Mesodermal cell (in vitro differentiated cells): Measurements from ENCODE around the gene SMIM1.
"Not testable (repeated sequence)": the region's sequence is repeated elsewhere in the genome, so short reads cannot be mapped to it uniquely, and the experiment has no call there.

Experiments
- H3K27ac ChIP-seq: 2 replicates; pipeline ENCODE4 v1.7.0; 2013; ENCODE audit warnings: mild to moderate bottlenecking, low read depth, low read length, moderate library complexity; ENCODE audit not compliant: severe bottlenecking
- H3K36me3 ChIP-seq: 2 replicates; pipeline ENCODE4 v1.7.1; 2013; ENCODE audit warnings: mild to moderate bottlenecking, low read length, moderate library complexity; ENCODE audit not compliant: control insufficient read depth, insufficient read depth
- H3K4me1 ChIP-seq: one replicate; pipeline ENCODE4 v1.7.1; 2013; ENCODE audit warnings: mild to moderate bottlenecking, low read length; ENCODE audit not compliant: insufficient read depth, control insufficient read depth, poor library complexity, severe bottlenecking
- H3K4me3 ChIP-seq: 2 replicates; pipeline ENCODE4 v1.7.0; 2013; ENCODE audit warnings: low read length, control low read depth, mild to moderate bottlenecking; ENCODE audit not compliant: insufficient read depth, poor library complexity, severe bottlenecking; ENCODE audit errors: extremely low read depth
- H3K9me3 ChIP-seq: 2 replicates; pipeline ENCODE4 v1.7.1; 2013; ENCODE audit warnings: mild to moderate bottlenecking, low read length, moderate library complexity; ENCODE audit not compliant: control insufficient read depth
- WGBS, 2 experiments: methylation state at CpG; one replicate each; pipeline ENCODE4 v1.1.5; 2013; ENCODE audit warnings: missing lambda C conversion rate in 2 of 2; ENCODE audit not compliant: insufficient coverage in 2 of 2; 5-methylcytosine and 5-hydroxymethylcytosine counted together

Gene SMIM1

DNA sequence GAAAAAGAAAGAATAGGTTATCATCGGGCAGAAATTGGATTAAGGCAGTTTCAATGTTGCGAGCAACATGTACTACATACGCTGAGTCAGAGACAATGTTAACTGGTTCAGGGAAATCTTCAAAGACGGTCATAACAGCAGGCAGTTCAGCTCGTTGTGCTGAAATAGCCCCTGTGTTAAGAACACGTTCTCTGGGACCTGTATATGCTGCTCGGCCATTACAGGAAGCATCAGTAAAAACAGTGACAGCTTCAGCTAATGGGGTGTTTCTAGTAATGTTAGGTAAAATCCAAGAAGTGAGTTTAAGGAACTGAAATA, 32.0 kb downstream of the SMIM1 start:
- WGBS, 2 experiments, result 84 to 91% methylated on average over 7 of the region's 7 CpGs
- not testable (repeated sequence) for H3K4me3 ChIP-seq

DNA sequence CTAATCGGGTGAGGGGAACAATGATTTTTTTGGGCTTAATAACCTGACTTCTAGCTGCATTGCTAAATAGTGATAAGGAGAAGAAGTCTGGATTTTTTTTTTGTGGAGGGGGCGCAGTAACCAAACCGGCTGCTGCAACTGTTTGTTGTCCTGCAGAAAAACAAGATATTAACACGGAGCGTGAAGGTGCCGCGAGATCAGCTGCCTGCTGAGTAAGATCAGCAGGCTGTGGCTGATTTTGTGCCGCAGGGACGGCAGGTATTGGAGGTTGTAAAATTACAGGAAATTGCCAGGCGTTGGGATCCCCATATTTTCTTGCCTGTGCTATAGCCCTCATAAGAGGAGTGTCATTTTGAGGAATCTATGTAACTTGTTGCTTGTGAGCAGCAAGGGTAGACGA, 32.5 kb downstream of the SMIM1 start:
- Histone ChIP-seq H3K36me3 (no peaks in the 10 kb centered on the region), H3K4me1 (no peaks in the 10 kb centered on the region), H3K4me3 (no peak overlapping the region), H3K27ac (no peak overlapping the region), H3K9me3 (peaks cover 14% of the 10 kb centered on the region)
- WGBS, 2 experiments, result 89 to 95% methylated on average over 11 of the region's 11 CpGs

More for the DNA sequence above, 32.0 kb downstream of the SMIM1 start:
- H3K4me1 ChIP-seq, H3K27ac ChIP-seq, H3K36me3 ChIP-seq: not testable (repeated sequence)
- H3K9me3 ChIP-seq, result peaks cover 14% of the 10 kb centered on the region

DNA sequence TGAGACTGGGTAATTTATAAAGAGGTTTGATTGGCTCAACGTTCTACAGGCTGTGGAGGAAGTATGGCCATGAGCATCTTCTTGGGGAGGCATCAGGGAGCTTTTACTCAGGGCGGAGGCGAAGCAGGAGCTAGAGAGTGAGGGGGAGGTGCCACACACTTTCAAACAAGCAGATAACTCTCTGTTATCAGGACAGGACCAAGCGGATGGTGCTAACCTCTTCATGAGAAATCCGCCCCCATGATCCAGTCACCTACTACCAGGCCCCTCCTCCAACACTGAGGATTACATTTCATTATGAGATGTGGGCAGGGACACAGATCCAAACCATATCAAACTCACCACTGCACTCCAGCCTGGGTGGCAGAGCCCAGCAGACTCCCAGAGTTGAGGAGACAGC, 35.2 kb downstream of the SMIM1 start:
- WGBS, 2 experiments, result 83% methylated on average over 3 of the region's 5 CpGs
- H3K36me3 ChIP-seq, result no peaks in the 10 kb centered on the region
- no peaks in the 10 kb centered on the region for H3K4me1 ChIP-seq
- no peak overlapping the region for H3K4me3 ChIP-seq
- no peak overlapping the region for H3K27ac ChIP-seq
- peaks cover 14% of the 10 kb centered on the region for H3K9me3 ChIP-seq

GRCh38 chr1:3809680-3810079, 37.1 kb downstream of the SMIM1 start:
- no peak overlapping the region for H3K4me3 ChIP-seq
- peaks cover 9% of the 10 kb centered on the region for H3K36me3 ChIP-seq
- H3K27ac ChIP-seq, result no peak overlapping the region
- WGBS, 2 experiments, result 77 to 81% methylated on average over 6 to 7 of the region's 7 CpGs
- H3K4me1 ChIP-seq, result no peaks in the 10 kb centered on the region
- H3K9me3 ChIP-seq, result peaks cover 14% of the 10 kb centered on the region

GRCh38 chr1:3810149-3810761, 37.7 kb downstream of the SMIM1 start:
- WGBS, 2 experiments, result 85 to 88% methylated on average over 5 to 7 of the region's 9 CpGs
- not testable (repeated sequence) for H3K27ac ChIP-seq, H3K4me1 ChIP-seq, H3K4me3 ChIP-seq
- Histone ChIP-seq H3K9me3 (peaks cover 14% of the 10 kb centered on the region), H3K36me3 (peaks cover 14% of the 10 kb centered on the region)

GRCh38 chr1:3811595-3811911, 39.0 kb downstream of the SMIM1 start:
- Histone ChIP-seq H3K36me3 (peaks cover 15% of the 10 kb centered on the region), H3K27ac (no peak overlapping the region), H3K9me3 (peaks cover 9% of the 10 kb centered on the region), H3K4me3 (no peak overlapping the region), H3K4me1 (no peaks in the 10 kb centered on the region)
- WGBS, 2 experiments, result 60 to 64% methylated on average over 1 to 2 of the region's 2 CpGs

DNA sequence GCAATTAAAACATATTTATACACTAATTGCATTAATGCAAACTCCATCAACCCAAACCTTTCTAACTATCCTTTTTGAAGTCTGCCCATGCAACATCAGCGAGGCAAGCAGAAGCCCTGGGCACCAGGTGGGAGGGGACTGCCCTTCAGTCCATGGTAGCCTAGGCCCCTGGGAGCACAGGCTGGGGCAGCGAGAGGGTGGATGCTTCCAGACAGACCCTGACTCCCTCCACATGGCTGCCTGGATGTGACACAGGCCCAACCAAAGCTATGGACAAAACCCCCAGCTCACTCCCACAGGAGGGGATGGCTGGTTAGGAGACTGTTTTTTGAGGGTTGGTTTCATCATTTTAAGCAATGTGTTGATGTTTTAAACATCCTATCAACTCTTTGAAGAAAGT, 41.5 kb downstream of the SMIM1 start:
- H3K9me3 ChIP-seq, result no peaks in the 10 kb centered on the region
- no peak overlapping the region for H3K4me3 ChIP-seq
- 86 to 100% methylated on average over 1 of the region's 2 CpGs for WGBS, 2 experiments
- no peaks in the 10 kb centered on the region for H3K4me1 ChIP-seq
- peaks cover 18% of the 10 kb centered on the region for H3K36me3 ChIP-seq
- no peak overlapping the region for H3K27ac ChIP-seq

DNA sequence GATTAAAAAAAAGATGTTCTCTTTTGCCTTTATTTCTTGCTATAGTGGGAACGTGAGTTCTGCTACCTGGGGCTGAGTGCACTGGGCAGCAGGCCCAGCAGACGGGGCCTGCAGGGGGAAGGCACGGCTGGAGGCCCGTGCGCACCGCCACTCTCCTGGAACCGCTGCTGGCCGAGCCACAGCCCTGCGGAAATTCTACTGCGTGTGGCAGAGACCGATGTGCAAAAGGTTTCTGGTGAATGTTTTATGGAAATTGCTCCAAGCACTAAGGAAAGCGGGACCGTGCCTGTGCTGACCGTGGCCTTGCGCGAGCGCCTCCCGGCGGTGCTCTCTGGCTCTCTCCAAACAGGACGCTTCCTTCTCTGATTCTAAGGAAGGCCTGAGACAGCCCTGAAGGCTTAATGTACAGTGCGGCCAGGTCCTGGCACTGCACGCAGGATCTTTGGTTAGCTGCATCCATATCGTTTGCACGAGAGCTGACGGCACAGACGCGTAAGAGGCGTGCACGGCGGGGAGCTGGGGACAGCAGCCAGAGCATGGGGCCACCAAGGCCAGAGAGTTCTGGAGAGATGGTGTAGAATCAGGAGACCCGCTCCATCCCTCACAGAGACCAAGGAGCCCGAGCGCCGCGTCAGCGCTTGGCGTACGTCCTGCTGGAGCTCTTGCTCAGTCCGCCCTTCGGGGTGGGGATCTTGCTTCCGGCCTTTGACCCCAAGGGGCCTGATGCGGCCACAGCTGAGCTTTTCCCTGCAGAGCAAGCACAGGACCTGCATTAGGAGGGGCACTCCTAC, 42.4 kb downstream of the SMIM1 start:
- no peaks in the 10 kb centered on the region for H3K9me3 ChIP-seq
- WGBS, 2 experiments, result 92 to 93% methylated on average over 38 to 42 of the region's 42 CpGs
- no peaks in the 10 kb centered on the region for H3K4me1 ChIP-seq
- no peak overlapping the region for H3K27ac ChIP-seq
- H3K36me3 ChIP-seq, result peaks cover 18% of the 10 kb centered on the region
- no peak overlapping the region for H3K4me3 ChIP-seq

GRCh38 chr1:3816331-3817137, 44.0 kb downstream of the SMIM1 start:
- H3K9me3 ChIP-seq, result no peaks in the 10 kb centered on the region
- no peaks in the 10 kb centered on the region for H3K4me1 ChIP-seq
- peaks cover 25% of the 10 kb centered on the region for H3K36me3 ChIP-seq
- H3K27ac ChIP-seq, result no peak overlapping the region
- 92% methylated on average over 33 to 36 of the region's 38 CpGs for WGBS, 2 experiments
- no peak overlapping the region for H3K4me3 ChIP-seq

DNA sequence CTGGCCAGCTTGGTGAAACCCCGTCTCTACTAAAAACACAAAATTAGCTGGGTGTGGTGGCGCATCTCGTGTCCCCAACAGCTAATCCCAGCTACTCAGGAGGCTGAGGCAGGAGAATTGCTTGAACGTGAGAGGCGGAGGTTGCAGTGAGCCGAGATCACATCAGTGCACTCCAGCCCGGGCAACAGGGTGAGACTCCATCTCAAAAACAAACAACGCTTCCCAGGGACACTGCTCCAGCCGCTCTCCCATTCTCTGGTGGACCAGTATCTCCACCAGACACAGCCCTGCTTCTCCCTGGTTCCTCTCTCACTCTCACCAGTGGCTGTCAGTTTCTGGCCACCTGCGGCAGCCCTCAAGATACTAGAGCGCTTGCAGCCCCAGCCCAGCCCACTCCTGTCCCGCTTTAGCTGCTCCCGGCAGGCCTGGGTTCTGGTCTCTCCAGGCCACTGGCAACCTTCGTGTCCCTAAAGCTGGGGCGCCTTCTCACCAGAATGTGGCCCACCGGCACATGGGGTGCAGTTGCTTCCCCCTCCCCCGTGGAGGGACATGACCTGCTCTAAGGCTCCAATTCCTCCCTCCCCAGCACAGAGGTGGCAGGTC, 44.7 kb downstream of the SMIM1 start:
- Histone ChIP-seq H3K4me1 (no peaks in the 10 kb centered on the region), H3K27ac (no peak overlapping the region), H3K4me3 (no peak overlapping the region), H3K9me3 (no peaks in the 10 kb centered on the region), H3K36me3 (peaks cover 31% of the 10 kb centered on the region)
- 92 to 93% methylated on average over 15 to 17 of the region's 17 CpGs for WGBS, 2 experiments
